ENCODE results near the gene TMEM186. TPM values are rescaled to one million over a fixed set of nuclear protein-coding genes. Genes with fewer than 3 reads are reported as not detected.

TMEM186 gene
- total and polyA plus RNA-seq, 9 of the 15 experiments (the other 6 are each of a cell fraction or from before 2014, with no cell fraction given) = 10.1 to 33.4 (median 16.4) TPM

- TF ChIP-seq ZBTB40 (IDR thresholded peaks at IDR 0.05) = peak; percentile 96
- TF ChIP-seq ZBTB40 (CRISPR knock-in tag; IDR thresholded peaks at IDR 0.05) = no peak
- TF ChIP-seq ZNF384 (IDR thresholded peaks at IDR 0.05; ENCODE audit: low read depth, low read length) = no peak
- no peak for TF ChIP-seq ZNF398 (CRISPR knock-in tag; IDR thresholded peaks at IDR 0.05)
- TF ChIP-seq DDX20 (tag; IDR thresholded peaks at IDR 0.05; ENCODE audit: low read depth) = no peak
- no peak for TF ChIP-seq SMAD3 (CRISPR knock-in tag; conservative IDR thresholded peaks at IDR 0.05)
- peak; percentile 86 for TF ChIP-seq KDM5B (IDR thresholded peaks at IDR 0.05; ENCODE audit: insufficient replicate concordance, low read depth, low read length)
- TF ChIP-seq MCM2 (IDR thresholded peaks at IDR 0.05; ENCODE audit: low read depth) = no peak
- peak; percentile 47; the same call in 1 of the 2 replicates for TF ChIP-seq CREB1 (IDR thresholded peaks at IDR 0.05)
- peak; percentile 77 for TF ChIP-seq CREB1 (CRISPR knock-in tag; IDR thresholded peaks at IDR 0.05)
- TF ChIP-seq RBFOX2 (IDR thresholded peaks at IDR 0.05; ENCODE audit: low read depth, low read length) = peak; percentile 100
- TF ChIP-seq ZNF263 (CRISPR knock-in tag; IDR thresholded peaks at IDR 0.05; ENCODE audit: borderline replicate concordance) = no peak
- no peak for TF ChIP-seq SETDB1 (IDR thresholded peaks at IDR 0.05; ENCODE audit: low read length)
- TF ChIP-seq BRD4 (IDR thresholded peaks at IDR 0.05) = peak; percentile 91
- no peak for TF ChIP-seq CC2D1A (IDR thresholded peaks at IDR 0.05)
- TF ChIP-seq NONO (IDR thresholded peaks at IDR 0.05; ENCODE audit: low read depth in 2 of 2, low read length in 1 of 2) = no peak
- TF ChIP-seq CHCHD3 (CRISPR knock-in tag; IDR thresholded peaks at IDR 0.05) = no peak
- TF ChIP-seq PRPF4 (IDR thresholded peaks at IDR 0.05; ENCODE audit: insufficient read depth, low read depth, low read length, poor library complexity, severe bottlenecking) = no peak
These were observed at the start of gene TMEM186, which contains the start of gene PMM2 (continued) for GRCh38 chr16:8797364-8798173.

Measured in K562 (cell line).